SU-DHL-6 (cell line): Measurements from ENCODE around the gene EZH1.

Source experiments
- H2AFZ ChIP-seq: fragments of 200-600 bp; sonication (generic); 2 replicates; pipeline ENCODE4 v1.6.1; 2014; ENCODE audit warnings: low read depth, mild to moderate bottlenecking, moderate library complexity, mixed read lengths, antibody characterized with exemption, low read length; ENCODE audit not compliant: severe bottlenecking
- H3F3A ChIP-seq: fragments of 200-600 bp; shearing (Covaris generic); 2 replicates; pipeline ENCODE4 v1.6.0; 2016; ENCODE audit warnings: antibody characterized with exemption, mild to moderate bottlenecking; ENCODE audit not compliant: insufficient read depth
- H3K27ac ChIP-seq: fragments of 200-600 bp; sonication (generic); 2 replicates; pipeline ENCODE4 v1.5.1; 2016; ENCODE audit warnings: low read depth, mild to moderate bottlenecking, low read length, moderate library complexity, mixed read lengths
- H3K27me3 ChIP-seq: fragments of 200-600 bp; sonication (generic), shearing (Covaris generic); 2 replicates; pipeline ENCODE4 v1.6.0; 2014; ENCODE audit warnings: mild to moderate bottlenecking, low read length
- H3K36me3 ChIP-seq: fragments of 200-600 bp; sonication (generic); 2 replicates; pipeline ENCODE4 v1.6.1; 2014; ENCODE audit warnings: mild to moderate bottlenecking, low read length, mixed read lengths
- H3K4me2 ChIP-seq: fragments of 300-600, 200-600 bp; shearing (Covaris generic), sonication (generic); 2 replicates; pipeline ENCODE4 v1.6.0; 2014; ENCODE audit warnings: low read length, low read depth, mild to moderate bottlenecking; ENCODE audit not compliant: poor library complexity, severe bottlenecking
- H3K4me3 ChIP-seq: fragments of 200-600 bp; sonication (generic); 2 replicates; pipeline ENCODE4 v1.5.1; 2014; ENCODE audit warnings: antibody characterized with exemption, low read length, mild to moderate bottlenecking, mixed read lengths; ENCODE audit not compliant: insufficient read depth, poor library complexity, severe bottlenecking
- H3K79me2 ChIP-seq: fragments of 200-600 bp; sonication (generic); 2 replicates; pipeline ENCODE4 v1.6.1; 2014; ENCODE audit warnings: mild to moderate bottlenecking, low read length, moderate library complexity; ENCODE audit not compliant: insufficient read depth
- H3K9ac ChIP-seq: fragments of 200-600 bp; sonication (generic); 2 replicates; pipeline ENCODE4 v1.7.0; 2014; ENCODE audit warnings: mild to moderate bottlenecking, low read length
- H3K9me2 ChIP-seq: fragments of 200-600 bp; sonication (generic); replicated peaks from 2 replicates; pipeline ENCODE4 v1.6.1; 2014; ENCODE audit warnings: low read length; ENCODE audit not compliant: insufficient read depth
- H3K9me3 ChIP-seq: fragments of 200-600 bp; sonication (generic); 2 replicates; pipeline ENCODE4 v1.6.1; 2014; ENCODE audit warnings: low read length, mixed read lengths; ENCODE audit not compliant: insufficient read depth
- H4K20me1 ChIP-seq: fragments of 200-600 bp; sonication (generic); 2 replicates; pipeline ENCODE4 v1.6.1; 2014; ENCODE audit warnings: low read depth, mild to moderate bottlenecking, antibody characterized with exemption, low read length, moderate library complexity, mixed read lengths
- CTCF ChIP-seq: fragments of 200-600 bp; sonication (generic); IDR thresholded peaks from one replicate; pipeline ENCODE4 v1.5.1; 2017; ENCODE audit warnings: antibody characterized with exemption, mild to moderate bottlenecking, low read length, moderate library complexity; ENCODE audit not compliant: insufficient read depth, poor library complexity, severe bottlenecking
- EZH2phosphoT487 ChIP-seq: fragments of 200-600 bp; sonication (generic), shearing (Covaris generic); conservative IDR thresholded peaks from 2 replicates; pipeline ENCODE4 v1.6.1; 2018; ENCODE audit warnings: mild to moderate bottlenecking, antibody characterized with exemption, low read length, moderate library complexity, mixed read lengths

The EZH1 gene

GRCh38 chr17:42685831-42686230 is 59.0 kb downstream of the EZH1 start:
- Histone ChIP-seq H4K20me1 (no peaks in the 10 kb centered on the region), H3F3A (no peaks in the 10 kb centered on the region), H3K9ac (no peak overlapping the region), H3K4me3 (no peak overlapping the region), H3K79me2 (no peaks in the 10 kb centered on the region), H3K27me3 (no peaks in the 10 kb centered on the region), H3K9me3 (no peaks in the 10 kb centered on the region), H2AFZ (no peak overlapping the region), H3K36me3 (no peaks in the 10 kb centered on the region), H3K9me2 (no peaks in the 10 kb centered on the region), H3K4me2 (no peak overlapping the region), H3K27ac (no peak overlapping the region)
- TF ChIP-seq CTCF (no peak), EZH2phosphoT487 (no peak)

GRCh38 chr17:42684929-42685556 is 59.8 kb downstream of the EZH1 start:
- Histone ChIP-seq H3K4me2 (no peak overlapping the region), H3F3A (no peaks in the 10 kb centered on the region), H3K9ac (no peak overlapping the region), H3K27me3 (no peaks in the 10 kb centered on the region), H2AFZ (no peak overlapping the region), H4K20me1 (no peaks in the 10 kb centered on the region), H3K27ac (no peak overlapping the region), H3K36me3 (no peaks in the 10 kb centered on the region), H3K9me2 (no peaks in the 10 kb centered on the region), H3K79me2 (no peaks in the 10 kb centered on the region), H3K4me3 (no peak overlapping the region), H3K9me3 (no peaks in the 10 kb centered on the region)
- TF ChIP-seq CTCF (no peak), EZH2phosphoT487 (no peak)

- Histone ChIP-seq H4K20me1 (no peaks in the 10 kb centered on the region), H3K4me3 (no peak overlapping the region), H3K79me2 (no peaks in the 10 kb centered on the region), H3K9ac (no peak overlapping the region), H3F3A (peaks cover 9% of the 10 kb centered on the region; the same call in 1 of the 2 replicates), H3K9me3 (no peaks in the 10 kb centered on the region), H3K27me3 (no peaks in the 10 kb centered on the region), H3K36me3 (no peaks in the 10 kb centered on the region), H3K27ac (no peak overlapping the region), H3K9me2 (no peaks in the 10 kb centered on the region), H3K4me2 (no peak overlapping the region), H2AFZ (no peak overlapping the region)
- TF ChIP-seq CTCF (no peak), EZH2phosphoT487 (no peak)
Measured at GRCh38 chr17:42683407-42684034, 61.3 kb downstream of the EZH1 start.
